Limb (tissue), 2 donors: ENCODE measurements around the gene RXRG.

ENCODE experiments used
- DNase-seq, 2 donors: peaks; one replicate each; pipeline ENCODE4 v3.0.0-alpha.2; 2016; ENCODE audit errors: extremely low spot score in 2 of 2

RXRG gene

GRCh38 chr1:165451691-165452090 lies 6.8 kb upstream of the RXRG start:
- no peak for DNase-seq

- peak in 1 of 2 donors; percentile 50 for DNase-seq
These were observed 4.2 kb upstream of the RXRG start for GRCh38 chr1:165449131-165449530.

GRCh38 chr1:165445388-165445787 lies 462 bp upstream of the RXRG start:
- no peak for DNase-seq

GRCh38 chr1:165443539-165444311 lies 1.2 kb downstream of the RXRG start:
- DNase-seq = peak in 1 of 2 donors; percentile 42

- DNase-seq = no peak
These were observed 2.3 kb downstream of the RXRG start for GRCh38 chr1:165442653-165443052.

- DNase-seq = no peak
These were observed 2.9 kb downstream of the RXRG start for GRCh38 chr1:165442053-165442452.

- DNase-seq = no peak
These were observed 3.6 kb downstream of the RXRG start for GRCh38 chr1:165441166-165441880.

GRCh38 chr1:165439330-165439729 lies 5.6 kb downstream of the RXRG start:
- DNase-seq = peak in 1 of 2 donors; percentile 37

GRCh38 chr1:165436994-165437393 lies 7.9 kb downstream of the RXRG start:
- no peak for DNase-seq

GRCh38 chr1:165435801-165436200 lies 9.1 kb downstream of the RXRG start:
- no peak for DNase-seq

- peak in 1 of 2 donors; percentile 36 for DNase-seq
These were observed 10.6 kb downstream of the RXRG start for GRCh38 chr1:165434281-165434680.

GRCh38 chr1:165431079-165431478 lies 13.8 kb downstream of the RXRG start:
- no peak for DNase-seq

- no peak for DNase-seq
These were observed 18.2 kb downstream of the RXRG start for GRCh38 chr1:165426745-165427144.

- no peak for DNase-seq
These were observed 19.3 kb downstream of the RXRG start for GRCh38 chr1:165425621-165426020.

GRCh38 chr1:165424454-165425216 lies 20.3 kb downstream of the RXRG start:
- no peak for DNase-seq

- DNase-seq = no peak
These were observed 21.8 kb downstream of the RXRG start for GRCh38 chr1:165423136-165423535.

GRCh38 chr1:165420655-165421054 lies 24.3 kb downstream of the RXRG start:
- no peak for DNase-seq

GRCh38 chr1:165419839-165420238 lies 25.1 kb downstream of the RXRG start:
- DNase-seq = no peak

- no peak for DNase-seq
These were observed 26.7 kb downstream of the RXRG start for GRCh38 chr1:165418195-165418594.

- DNase-seq = no peak
These were observed 28.1 kb downstream of the RXRG start for GRCh38 chr1:165416876-165417275.

GRCh38 chr1:165415068-165415467 lies 29.9 kb downstream of the RXRG start:
- no peak for DNase-seq

- no peak for DNase-seq
These were observed 30.3 kb downstream of the RXRG start for GRCh38 chr1:165414620-165415019.
